ENCODE results near the gene JMJD4.
"Not testable (repeated sequence)": the region's sequence is repeated elsewhere in the genome, so short reads cannot be mapped to it uniquely, and the experiment has no call there.

JMJD4 gene

GRCh38 chr1:227732586-227733308 lies 2.4 kb downstream of the JMJD4 start:
- no peak for DNase-seq (ENCODE audit: low read depth)

- no peak for DNase-seq (ENCODE audit: low read depth)
Observed at GRCh38 chr1:227731696-227732585, 3.2 kb downstream of the JMJD4 start.

GRCh38 chr1:227731241-227731677 lies 3.8 kb downstream of the JMJD4 start:
- no peak for DNase-seq (ENCODE audit: low read depth)

- no peak for DNase-seq (ENCODE audit: low read depth)
Observed at GRCh38 chr1:227730630-227731151, 4.4 kb downstream of the JMJD4 start.

GRCh38 chr1:227729881-227730629 lies 5.0 kb downstream of the JMJD4 start:
- no peak for DNase-seq (ENCODE audit: low read depth)

GRCh38 chr1:227729144-227729880 lies 5.8 kb downstream of the JMJD4 start:
- DNase-seq (ENCODE audit: low read depth): no peak

- no peak for DNase-seq (ENCODE audit: low read depth)
Observed at GRCh38 chr1:227728892-227729143, 6.3 kb downstream of the JMJD4 start.

GRCh38 chr1:227728059-227728891 lies 6.8 kb downstream of the JMJD4 start:
- peak; percentile 60 for DNase-seq (ENCODE audit: low read depth)

- DNase-seq (ENCODE audit: low read depth): no peak
Observed at GRCh38 chr1:227726924-227727599, 8.0 kb downstream of the JMJD4 start.

- DNase-seq (ENCODE audit: low read depth): no peak
Observed at GRCh38 chr1:227726318-227726717, 8.8 kb downstream of the JMJD4 start.

- DNase-seq (ENCODE audit: low read depth): no peak
Observed at GRCh38 chr1:227725046-227725445, 10.1 kb downstream of the JMJD4 start.

GRCh38 chr1:227723474-227723873 lies 11.6 kb downstream of the JMJD4 start:
- DNase-seq (ENCODE audit: low read depth): no peak

- DNase-seq (ENCODE audit: low read depth): no peak
Observed at GRCh38 chr1:227718932-227719331, 16.2 kb downstream of the JMJD4 start.

GRCh38 chr1:227712648-227713047 lies 22.5 kb downstream of the JMJD4 start:
- DNase-seq (ENCODE audit: low read depth): no peak

GRCh38 chr1:227710474-227710873 lies 24.6 kb downstream of the JMJD4 start:
- DNase-seq (ENCODE audit: low read depth): not testable (repeated sequence)

GRCh38 chr1:227709451-227709850 lies 25.7 kb downstream of the JMJD4 start:
- DNase-seq (ENCODE audit: low read depth): no peak

- DNase-seq (ENCODE audit: low read depth): no peak
Observed at GRCh38 chr1:227707846-227708245, 27.3 kb downstream of the JMJD4 start.

GRCh38 chr1:227701631-227702030 lies 33.5 kb downstream of the JMJD4 start:
- not testable (repeated sequence) for DNase-seq (ENCODE audit: low read depth)

- no peak for DNase-seq (ENCODE audit: low read depth)
Observed at GRCh38 chr1:227697321-227697864, 37.7 kb downstream of the JMJD4 start.

- DNase-seq (ENCODE audit: low read depth): no peak
Observed at GRCh38 chr1:227685807-227686206, 49.3 kb downstream of the JMJD4 start.
